K562 (cell line): ENCODE data around the gene QKI. TPM values are rescaled to one million over a fixed set of nuclear protein-coding genes. Genes with fewer than 3 reads are reported as not detected.
A peak's percentile ranks its signal among the peaks of the same experiment; 100 is the strongest.

ENCODE experiments used
- ELF4 ChIP-seq: fragments of 450-650 bp; formaldehyde crosslinking; IDR thresholded peaks from 2 replicates; pipeline ENCODE4 v1.4.0; 2022; ENCODE audit warnings: missing genetic modification characterization
- LCOR ChIP-seq: sonication (generic); formaldehyde crosslinking; IDR thresholded peaks from 2 replicates; pipeline ENCODE4 v1.8.0; 2022; ENCODE audit warnings: mild to moderate bottlenecking, missing genetic modification reagents
- MAFF ChIP-seq: IDR thresholded peaks from 2 replicates; pipeline ENCODE4 v1.6.1; 2012; ENCODE audit warnings: low read length, improper control_type of control experiment
- MAZ ChIP-seq, 2 experiments: fragments of 450-650 bp in 1 of 2; sonication (generic) in 1 of 2; formaldehyde crosslinking; IDR thresholded peaks in 1 of 2; conservative IDR thresholded peaks in 1 of 2; 2 replicates each; pipeline versions ENCODE4 v1.4.0 to v1.5.0; 2020; ENCODE audit warnings: mild to moderate bottlenecking in 1 of 2, missing genetic modification reagents in 1 of 2
- MCM7 ChIP-seq, 2 experiments: fragments of 450-650 bp; IDR thresholded peaks; 2 replicates each; pipeline ENCODE4 v1.6.1; 2016 to 2018
- polyA plus RNA-seq, 8 experiments: library from polyadenylated mRNA; depleted of rRNA in 4 of 8; stranded (reverse) in 5 of 8; unstranded in 3 of 8; fragments of >200 nt; fragmentation: Nextera tagmentation in 2 of 8; fragmentation: Illumina TruSeq in 1 of 8; extraction: Ambion mirVana in 2 of 8; extraction: Trizol in 1 of 8; gene quantifications; 2 replicates each; pipeline versions ENCODE4 v1.2.1 to v1.2.3, GENCODE V29; 2011 to 2014; ENCODE audit warnings: inconsistent platforms in 1 of 8, missing spikeins in 1 of 8
- total RNA-seq, 7 experiments: library from RNA; depleted of rRNA in 6 of 7; stranded (reverse); fragments of >200 nt in 6 of 7; fragmentation: Illumina TruSeq in 2 of 7; extraction: Trizol in 2 of 7; gene quantifications; 2 replicates each; pipeline versions ENCODE4 v1.2.1 to v1.2.3, GENCODE V29; 2011 to 2021; ENCODE audit warnings: low replicate concordance in 1 of 7
- TF ChIP-seq, protein P1 (sequence below): fragments of 250-450 bp; sonication (Bioruptor Pico); IDR thresholded peaks from 2 replicates; pipeline ENCODE4 v1.4.0; 2020
- TF ChIP-seq, protein P2 (sequence below): fragments of 450-650 bp; formaldehyde crosslinking; conservative IDR thresholded peaks from 2 replicates; pipeline ENCODE4 v1.4.0; 2022; ENCODE audit warnings: mild to moderate bottlenecking, missing genetic modification characterization

QKI gene
- total and polyA plus RNA-seq, 9 of the 15 experiments (the other 6 are each of a cell fraction or from before 2014, with no cell fraction given), result 20.4 to 215 (median 123) TPM

DNA sequence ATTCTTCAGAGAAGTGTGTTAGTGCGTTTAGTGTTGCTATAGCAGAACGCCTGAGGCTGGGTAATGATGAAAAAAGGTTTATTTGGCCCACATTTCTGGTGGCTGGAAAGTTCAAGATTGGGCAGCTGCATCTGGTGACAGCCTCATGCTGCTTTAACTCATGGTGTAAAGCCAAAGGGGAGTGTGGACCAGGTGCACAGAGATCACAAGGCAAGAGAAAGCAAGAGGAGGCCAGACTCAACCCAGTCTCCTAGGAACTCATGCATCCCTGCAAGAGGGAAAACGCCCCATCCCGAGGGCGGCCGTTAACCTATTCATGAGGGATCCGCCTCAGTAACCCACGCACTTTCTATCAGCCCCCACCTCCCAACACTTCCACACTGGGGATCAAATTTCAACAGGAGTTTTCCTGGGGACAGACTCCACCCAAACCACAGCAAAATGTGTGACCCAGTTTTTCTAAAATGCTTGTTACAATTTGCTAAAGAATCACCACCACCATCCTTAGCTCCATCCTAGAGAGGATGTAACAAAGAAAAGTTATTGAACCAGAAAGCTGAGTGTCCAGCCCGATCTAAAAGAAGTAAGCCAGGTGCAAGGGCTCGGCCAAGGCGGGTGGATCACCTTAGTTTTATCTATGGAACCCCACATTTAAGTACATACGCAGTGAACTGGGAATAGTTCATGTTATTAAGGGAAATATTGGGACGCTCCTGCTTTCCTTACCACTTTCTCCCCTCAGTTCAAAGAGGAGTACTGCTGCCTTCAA lies 164.8 kb downstream of the QKI start (continued):
- TF ChIP-seq MCM7 (IDR thresholded peaks at IDR 0.05) (no peak), MAFF (no peak), MAZ (CRISPR knock-in tag; conservative IDR thresholded peaks at IDR 0.05 in 1 of 2, IDR thresholded peaks at IDR 0.05 in 1 of 2) (peak in 1 of 2 experiments; percentile 78; a peak in 2 of 4 replicates), LCOR (peak; percentile 6; the same call in 1 of the 2 replicates), ELF4 (CRISPR knock-in tag) (0 out of 2 replicates have a peak, but pooled peaks have one; percentile 20)
- TF ChIP-seq, protein P1, sequence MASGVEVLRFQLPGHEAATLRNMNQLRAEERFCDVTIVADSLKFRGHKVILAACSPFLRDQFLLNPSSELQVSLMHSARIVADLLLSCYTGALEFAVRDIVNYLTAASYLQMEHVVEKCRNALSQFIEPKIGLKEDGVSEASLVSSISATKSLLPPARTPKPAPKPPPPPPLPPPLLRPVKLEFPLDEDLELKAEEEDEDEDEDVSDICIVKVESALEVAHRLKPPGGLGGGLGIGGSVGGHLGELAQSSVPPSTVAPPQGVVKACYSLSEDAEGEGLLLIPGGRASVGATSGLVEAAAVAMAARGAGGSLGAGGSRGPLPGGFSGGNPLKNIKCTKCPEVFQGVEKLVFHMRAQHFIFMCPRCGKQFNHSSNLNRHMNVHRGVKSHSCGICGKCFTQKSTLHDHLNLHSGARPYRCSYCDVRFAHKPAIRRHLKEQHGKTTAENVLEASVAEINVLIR (CRISPR knock-in tag), result no peak
- TF ChIP-seq, protein P2, sequence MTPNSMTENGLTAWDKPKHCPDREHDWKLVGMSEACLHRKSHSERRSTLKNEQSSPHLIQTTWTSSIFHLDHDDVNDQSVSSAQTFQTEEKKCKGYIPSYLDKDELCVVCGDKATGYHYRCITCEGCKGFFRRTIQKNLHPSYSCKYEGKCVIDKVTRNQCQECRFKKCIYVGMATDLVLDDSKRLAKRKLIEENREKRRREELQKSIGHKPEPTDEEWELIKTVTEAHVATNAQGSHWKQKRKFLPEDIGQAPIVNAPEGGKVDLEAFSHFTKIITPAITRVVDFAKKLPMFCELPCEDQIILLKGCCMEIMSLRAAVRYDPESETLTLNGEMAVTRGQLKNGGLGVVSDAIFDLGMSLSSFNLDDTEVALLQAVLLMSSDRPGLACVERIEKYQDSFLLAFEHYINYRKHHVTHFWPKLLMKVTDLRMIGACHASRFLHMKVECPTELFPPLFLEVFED, result 0 out of 2 replicates have a peak, but pooled peaks have one; percentile 9
